Activated naive CD4-positive, alpha-beta T cell treated with Interleukin-2 at 50 U/mL for 16 hours (primary cell): ENCODE results near the gene ESPNL.

Source experiments
- DNase-seq: peaks from one replicate; pipeline ENCODE4 v3.0.0-alpha.2; 2020

The ESPNL gene

DNA sequence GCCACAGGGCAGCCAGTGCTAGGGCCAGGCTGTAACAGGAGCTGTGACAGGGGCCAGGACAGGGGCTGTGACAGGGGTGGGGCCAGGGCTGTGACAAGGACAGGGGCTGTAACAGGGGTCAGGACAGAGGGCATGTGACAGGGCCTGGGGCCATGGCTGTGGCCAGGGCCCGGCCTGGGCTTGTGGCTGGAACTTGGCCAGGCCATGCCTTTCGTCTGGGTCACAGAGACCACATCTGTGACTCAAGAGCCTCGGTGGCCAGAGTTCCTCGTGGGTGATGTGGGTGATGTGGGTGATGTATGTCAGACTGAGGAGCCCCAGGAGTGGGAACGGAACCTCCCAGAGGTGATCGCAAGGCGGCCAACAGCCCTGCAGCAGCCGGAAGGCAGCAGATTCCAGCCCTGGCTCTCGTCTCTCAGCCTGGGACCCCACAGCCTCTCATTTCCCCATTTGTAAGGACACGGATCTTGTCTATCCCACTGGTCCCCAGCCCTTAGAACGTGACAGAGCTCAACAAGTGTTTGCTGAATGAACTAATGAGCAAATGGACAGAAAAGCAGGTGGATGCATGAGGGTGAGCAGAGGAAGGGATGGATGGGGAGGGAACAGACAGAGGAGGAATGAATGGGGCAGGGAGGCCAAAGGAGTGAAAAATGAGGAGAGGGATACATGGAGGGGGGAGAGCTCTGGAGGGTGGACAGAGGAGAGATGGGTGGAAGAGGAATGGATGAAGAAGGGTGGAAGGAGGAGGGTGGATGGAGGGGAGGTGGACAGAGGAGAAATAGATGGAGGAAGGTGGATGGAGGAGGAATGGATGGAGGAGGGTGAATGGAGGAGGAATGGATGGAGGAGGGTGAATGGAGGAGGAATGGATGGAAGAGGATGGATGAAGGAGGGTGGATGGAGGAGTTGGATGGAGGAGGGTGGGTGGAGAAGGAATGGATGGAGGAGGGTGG lies 17.3 kb downstream of the ESPNL start:
- DNase-seq, result no peak

DNA sequence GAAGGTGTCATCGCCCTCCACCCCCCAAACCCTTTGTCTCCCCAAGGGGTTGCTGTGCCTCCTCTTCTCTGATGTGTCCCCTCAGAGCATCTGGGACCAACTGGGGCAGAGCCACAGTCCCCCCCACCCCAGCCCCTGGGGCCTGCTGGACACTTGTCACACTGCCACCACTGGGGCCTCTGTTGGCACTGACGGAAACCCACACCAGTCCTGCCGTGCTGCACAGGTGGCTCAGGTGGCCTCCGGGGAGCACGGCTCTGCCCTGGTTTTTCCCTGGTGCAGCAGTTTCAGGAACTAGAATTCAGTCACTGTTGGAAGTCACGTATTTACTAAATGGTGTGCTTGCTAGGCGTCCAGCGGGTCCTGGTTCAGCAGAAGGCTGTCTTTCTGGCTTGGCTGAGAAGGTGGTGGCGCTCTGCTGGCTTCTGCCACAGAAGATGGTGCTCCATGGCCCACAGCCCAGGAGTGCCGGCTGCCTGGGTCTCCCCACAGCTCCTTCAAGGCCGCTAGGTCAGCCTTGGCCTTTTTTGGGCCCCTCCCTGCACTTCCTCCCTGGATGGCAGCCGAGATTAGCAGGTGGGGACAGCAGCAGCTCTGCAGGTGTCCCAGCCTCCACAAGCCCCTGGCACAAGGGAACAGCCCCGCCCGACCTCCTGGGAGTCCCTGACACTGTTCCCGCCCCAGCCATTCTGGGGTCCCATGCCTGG lies 19.8 kb downstream of the ESPNL start:
- DNase-seq, result no peak

DNA sequence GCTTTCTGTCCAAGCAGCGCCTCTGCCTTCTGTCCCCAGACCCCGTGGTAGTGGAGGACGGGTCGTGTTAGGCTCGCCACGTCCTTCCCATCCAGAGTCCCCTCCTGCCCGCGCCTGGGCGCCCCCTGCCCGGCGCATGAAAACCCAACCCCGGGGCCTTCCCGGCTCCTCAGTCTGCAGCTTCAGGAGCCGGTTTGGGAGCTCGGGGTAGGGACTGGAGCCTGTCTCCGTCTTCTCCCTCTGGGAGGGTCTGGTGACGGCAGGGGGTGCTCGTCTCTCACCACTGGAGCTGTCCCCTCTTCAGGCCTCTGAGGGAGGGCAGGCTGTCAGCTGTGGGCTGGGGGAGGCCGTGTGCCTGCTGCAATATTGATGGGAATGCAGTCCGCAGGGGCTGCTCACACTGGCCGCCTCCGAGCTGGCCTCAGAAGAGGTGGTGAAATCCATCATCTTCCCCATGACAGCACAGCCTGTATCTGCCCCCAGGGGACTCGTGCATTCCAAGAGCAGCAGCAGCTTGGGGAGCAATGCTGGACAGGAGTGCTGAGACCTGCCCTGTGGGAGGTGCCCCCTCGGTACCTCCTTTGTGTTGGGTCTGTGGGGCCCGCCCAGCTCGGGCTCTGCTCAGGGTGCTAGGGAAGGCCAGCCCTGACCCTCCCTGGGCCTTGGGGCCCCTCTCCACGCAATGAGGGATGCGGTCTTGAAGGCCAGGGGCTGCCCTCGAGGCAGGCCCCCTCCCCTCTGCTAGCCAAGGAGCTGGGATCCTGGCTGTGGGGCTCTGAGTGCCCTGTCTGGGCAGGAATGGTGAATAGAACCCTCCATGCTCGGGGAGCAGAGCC lies 20.5 kb downstream of the ESPNL start:
- DNase-seq, result no peak

DNA sequence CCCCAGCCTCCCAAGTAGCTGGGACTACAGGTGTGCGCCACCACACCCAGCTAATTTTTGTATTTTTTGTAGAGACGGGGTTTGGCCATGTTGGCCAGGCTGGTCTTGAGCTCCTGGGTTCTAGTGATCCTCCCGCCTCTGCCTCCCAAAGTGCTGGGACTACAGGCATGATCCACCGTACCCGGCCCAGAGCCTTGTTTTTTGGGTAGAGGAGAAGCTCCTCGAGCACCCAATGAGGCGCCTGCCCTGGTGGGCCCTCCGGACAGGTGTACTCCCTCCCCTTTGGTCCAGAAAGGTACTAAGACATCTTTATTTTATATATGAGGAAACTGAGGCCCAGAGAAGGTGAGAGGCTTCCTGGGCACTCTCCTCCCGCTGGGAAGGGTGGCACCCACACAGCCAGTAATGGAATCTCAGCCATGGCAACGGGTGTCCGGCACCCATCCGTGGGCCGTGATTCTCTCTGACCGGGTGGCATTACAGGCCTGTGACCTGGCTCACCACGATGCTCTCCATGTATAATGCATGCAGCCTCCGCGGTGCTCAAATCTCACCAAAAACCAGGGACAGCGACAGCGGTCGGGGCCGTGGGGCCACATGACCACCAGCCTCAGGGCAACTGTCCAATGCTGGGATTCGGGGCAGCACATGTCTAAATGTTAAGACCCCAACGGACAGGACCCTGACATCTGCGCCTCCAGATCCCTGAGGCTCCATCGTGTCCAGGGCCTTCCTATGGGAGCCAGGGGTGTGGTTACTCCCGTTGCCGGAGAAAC lies 21.6 kb downstream of the ESPNL start:
- DNase-seq, result no peak

DNA sequence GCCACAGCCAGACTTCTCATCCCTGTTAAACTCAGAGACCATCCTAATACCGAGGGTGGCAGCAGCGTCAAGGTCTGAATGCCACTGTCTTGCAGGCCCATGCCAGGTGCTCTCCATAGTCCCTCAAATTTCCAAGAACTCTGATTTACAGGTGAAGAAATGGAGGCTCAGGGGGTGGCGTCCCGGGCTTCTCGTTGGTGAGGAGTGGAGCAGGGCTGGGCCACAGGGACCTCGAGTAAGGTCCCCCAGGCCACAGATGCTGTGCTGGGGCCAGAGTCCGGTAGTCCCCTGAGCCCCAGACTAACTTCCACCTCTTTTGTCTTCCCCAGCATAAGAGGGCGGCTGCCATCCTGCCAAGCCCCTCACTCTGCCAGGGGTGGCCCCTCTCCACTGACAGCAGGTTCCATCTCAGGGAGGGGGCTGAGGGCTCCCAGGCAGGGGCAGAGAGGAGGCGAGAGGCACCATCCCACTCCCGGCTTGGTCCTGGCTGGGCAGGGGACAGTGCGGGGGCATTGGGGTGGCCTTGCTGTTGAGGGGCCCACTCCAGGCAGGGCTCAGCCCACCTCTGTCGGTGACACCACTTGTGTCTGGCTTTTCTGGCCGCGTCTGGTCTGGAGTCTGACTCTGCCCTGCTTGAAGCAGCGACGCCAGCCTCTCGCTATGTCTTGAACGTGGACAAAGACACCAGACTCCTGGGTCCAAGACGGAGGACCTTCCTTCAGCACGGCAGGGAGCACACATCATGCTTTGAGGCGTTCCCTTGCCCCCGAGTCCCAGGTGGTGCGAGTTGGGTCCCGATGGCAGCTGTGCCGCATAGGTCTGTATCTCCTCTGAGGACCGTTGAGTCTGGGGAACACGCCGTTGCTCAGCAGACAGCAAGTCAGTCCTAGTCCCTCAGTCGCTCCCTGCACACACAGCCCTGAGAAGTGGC lies 22.4 kb downstream of the ESPNL start:
- DNase-seq, result no peak

DNA sequence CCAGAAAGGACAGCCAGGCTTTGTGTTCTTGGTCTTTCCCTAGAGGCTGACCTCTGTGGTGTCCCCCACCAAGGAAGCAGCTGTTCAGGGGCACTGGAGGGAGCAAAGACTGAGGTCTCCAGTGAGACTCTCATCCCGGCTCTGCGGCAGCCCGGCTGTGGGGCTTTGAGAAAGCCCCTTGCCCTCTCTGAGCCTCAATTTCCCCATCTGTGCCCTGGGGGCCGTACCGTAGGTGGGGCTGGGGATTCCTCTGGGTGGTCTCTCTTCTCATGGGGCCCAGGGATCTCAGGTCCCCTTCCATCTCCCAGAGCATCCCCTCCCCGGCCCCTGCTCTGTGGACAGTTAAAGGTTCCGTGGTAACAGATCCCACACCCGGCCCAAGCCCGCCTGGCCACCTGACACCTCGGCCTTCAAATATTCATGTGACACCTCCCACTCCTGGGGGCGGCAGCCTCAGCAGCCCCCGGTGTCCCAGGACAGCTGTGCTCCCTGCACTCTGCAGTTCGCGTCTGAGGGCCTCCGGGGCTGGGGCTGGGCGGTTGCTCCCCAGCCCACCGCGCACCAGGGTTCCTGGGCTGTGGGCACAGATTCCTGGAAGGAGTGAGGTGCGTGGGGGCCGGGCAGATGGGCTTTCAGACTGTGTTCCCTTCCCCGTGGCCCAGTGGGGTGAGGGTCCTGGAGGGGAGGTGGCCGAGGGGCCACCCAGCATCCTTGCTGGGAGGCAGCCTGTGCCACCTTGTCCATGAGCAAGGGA lies 23.3 kb downstream of the ESPNL start:
- DNase-seq, result no peak

DNA sequence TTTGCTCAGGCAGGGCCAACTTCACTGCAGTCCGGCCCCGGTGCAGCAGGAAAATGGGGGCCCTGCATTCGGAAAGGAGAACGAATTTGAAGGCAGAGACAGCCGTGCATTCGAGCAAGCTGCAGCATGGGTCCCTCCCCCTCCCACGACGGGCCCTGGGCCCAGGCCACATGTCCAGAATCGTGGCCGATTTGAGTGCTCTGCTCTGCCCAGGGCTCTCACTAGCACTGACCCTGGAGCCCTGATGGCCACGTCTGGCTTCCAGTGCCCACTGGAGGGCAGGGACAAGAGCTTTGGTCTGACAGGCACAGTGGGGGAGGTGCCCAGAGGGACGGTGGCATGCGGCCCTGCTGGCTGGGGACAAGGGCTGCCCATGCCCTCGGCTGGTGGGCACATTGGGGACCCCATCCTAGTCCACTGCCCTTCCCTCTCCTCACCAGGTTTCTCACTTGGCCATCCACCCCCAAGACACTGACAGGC lies 23.9 kb downstream of the ESPNL start:
- DNase-seq, result no peak

DNA sequence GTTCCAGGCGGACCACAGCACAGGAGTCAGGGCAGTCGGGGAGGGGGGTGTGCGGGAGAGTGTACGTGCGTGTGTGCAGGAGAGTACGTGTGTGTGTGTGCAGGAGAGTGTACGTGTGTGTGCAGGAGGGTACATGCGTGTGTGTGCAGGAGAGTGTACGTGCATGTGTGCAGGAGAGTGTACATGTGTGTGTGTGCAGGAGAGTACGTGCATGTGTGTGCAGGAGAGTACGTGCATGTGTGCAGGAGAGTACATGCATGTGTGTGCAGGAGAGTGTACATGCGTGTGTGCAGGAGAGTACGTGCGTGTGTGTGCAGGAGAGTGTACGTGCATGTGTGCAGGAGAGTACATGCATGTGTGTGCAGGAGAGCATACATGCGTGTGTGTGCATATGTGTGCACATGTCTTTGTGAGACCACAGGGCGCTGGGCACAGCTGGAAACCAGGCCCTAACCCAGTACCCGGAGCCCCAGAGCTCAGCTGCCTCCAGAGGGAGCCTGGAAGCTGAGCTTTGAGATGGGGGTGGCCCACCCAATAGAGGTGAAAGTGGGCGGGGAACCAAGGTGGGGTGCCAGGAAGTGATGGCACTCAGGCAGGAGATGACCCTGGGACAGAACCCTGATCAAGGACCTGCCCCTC lies 24.5 kb downstream of the ESPNL start:
- no peak for DNase-seq

DNA sequence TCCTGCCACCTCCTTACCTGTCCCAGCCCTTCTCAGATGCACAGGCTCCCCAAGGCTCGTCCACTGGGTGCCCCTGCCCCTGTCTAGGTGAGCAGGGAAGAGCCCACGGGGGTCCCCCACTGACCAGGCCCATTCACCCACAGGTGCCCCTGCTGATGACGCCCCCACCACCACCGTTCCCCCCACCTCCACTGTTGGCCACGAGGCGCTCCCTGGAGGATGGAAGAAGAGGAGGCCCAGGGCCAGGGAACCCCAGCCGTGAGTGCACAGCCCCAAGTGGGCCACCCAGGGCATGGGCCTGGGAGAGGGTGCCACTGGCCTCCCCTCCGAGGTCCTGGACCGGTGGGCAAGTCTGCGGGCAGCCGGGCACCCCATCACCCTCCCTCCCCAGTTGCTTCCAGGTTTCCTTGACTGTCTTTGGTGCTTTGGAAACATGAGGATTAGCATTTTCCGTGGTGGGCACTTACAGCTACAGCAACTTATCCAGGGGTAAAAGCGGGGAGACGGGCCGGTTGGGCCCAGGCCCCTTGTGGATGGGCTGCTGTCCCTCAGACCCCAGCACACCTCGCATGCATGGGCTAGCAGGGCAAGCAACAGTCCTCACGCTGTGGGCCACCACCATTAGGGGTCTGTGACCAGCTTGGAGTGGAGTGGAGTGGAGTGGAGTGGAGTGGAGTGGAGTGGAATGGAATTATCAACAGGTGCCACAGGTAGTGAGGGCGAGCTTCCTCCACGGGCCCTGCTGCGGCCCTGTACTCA lies 25.2 kb downstream of the ESPNL start:
- no peak for DNase-seq

DNA sequence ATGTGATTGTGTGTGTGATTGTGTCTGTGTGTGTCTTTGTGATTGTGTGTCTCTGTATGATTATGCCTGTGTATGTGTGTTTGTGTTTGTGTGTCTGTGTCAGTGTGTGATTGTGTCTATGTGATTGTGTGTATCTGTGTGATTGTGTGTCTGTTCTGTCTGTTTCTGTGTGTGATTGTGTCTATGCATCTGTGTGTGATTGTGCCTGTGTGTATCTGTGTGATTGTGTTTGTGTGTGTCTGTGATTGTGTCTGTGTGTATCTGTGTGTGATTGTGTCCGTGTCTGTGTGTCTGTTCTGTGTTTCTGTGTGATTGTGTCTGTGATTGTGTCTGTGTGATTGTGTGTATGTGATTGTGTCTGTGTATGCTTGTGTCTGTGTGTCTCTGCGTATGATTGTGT lies 26.2 kb downstream of the ESPNL start:
- DNase-seq, result no peak

DNA sequence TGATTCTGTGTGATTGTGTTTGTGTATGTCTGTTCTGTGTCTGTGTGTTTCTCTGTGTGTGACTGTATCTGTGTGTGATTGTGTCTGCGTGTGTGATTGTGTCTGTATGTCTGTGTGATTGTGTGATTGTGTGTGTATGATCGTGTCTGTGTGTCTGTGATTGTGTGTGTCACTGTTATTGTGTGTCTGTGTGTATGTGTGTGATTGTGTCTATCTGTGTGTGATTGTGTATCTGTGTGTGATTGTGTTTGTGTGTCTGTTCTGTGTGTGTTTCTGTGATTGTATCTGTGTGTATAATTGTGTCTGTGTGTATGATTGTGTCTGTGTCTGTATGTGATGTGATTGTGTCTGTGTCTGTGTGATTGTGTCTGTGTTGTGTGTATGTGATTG lies 26.6 kb downstream of the ESPNL start:
- no peak for DNase-seq

DNA sequence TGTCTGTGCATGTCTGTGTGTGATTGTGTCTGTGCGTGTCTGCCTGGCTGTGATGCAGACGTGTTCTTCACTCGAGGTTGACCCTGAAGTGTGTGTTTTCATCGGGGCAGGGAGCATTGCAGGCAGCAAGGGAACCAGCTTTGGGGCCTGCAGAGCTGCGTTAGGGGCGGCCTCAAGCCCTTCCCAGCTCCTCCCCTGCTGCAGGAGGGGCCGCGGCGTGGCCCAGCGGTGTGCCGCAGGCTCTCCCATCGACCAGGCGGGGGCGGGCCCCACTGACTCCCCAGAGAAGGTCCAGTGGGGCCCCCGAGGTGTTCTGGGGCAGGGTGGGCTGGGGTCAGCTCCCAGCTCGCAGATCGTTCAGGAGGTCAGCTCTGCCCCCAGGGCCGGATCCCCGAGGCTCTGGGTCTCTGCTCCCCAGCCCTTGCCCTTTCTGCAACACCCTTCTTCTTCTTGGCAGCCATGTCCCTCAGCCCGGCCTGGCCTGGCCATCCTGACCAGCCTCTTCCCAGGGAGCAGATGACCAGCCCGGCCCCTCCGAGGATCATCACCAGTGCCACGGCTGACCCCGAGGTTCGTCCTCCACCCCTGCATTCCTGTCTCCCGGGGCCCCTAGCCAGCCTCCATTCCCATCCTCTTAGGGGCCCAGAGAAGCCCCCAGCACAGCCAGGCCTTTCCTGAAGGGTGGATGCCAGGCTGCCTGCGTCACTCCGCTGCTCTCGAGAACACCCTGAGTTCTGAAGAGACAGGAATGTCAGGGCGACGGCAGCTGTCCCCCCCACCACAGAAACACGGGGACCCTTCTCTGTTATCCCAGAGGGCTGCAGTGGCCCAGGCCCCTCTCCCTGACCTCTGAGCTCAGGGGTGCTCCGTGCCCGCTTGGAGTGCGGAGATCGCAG lies 27.3 kb downstream of the ESPNL start:
- no peak for DNase-seq

DNA sequence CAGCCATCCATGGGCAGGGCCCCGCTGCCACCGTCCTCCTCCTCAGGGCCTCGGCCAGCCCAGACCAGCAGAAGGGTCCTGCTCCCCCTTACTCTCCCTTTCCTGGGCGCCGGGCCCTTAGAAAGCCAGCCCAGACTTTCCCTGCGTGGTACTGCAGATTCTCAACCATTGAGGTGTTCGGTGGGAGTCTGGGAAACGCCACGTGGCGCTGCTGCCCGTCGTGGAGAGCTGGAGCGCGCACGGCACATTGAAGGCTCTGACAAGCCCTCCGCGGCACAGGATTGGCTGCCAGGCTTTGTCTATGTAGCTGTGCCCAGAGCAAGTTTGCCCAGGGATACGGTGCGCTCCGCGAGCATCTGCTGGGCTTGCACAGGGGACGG lies 27.9 kb downstream of the ESPNL start:
- no peak for DNase-seq

DNA sequence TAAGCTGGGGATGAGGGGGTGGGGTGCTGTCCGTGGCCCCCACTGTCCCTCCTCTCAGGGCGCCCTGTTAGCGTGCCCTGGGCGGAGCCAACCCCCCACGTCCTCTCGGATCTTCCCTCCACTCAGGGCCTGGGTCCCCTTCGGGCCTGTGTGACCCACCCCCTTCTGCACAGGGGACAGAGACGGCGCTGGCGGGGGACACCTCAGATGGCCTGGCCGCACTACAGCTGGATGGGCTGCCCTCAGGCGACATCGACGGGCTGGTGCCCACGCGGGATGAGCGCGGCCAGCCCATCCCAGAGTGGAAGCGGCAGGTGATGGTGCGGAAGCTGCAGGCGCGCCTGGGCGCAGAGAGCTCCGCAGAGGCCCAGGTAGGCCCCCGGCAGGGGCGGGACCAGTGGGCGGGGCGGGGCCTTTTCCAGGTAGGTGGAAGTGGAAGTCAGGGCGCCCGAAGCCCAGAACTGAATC lies 28.4 kb downstream of the ESPNL start:
- no peak for DNase-seq

DNA sequence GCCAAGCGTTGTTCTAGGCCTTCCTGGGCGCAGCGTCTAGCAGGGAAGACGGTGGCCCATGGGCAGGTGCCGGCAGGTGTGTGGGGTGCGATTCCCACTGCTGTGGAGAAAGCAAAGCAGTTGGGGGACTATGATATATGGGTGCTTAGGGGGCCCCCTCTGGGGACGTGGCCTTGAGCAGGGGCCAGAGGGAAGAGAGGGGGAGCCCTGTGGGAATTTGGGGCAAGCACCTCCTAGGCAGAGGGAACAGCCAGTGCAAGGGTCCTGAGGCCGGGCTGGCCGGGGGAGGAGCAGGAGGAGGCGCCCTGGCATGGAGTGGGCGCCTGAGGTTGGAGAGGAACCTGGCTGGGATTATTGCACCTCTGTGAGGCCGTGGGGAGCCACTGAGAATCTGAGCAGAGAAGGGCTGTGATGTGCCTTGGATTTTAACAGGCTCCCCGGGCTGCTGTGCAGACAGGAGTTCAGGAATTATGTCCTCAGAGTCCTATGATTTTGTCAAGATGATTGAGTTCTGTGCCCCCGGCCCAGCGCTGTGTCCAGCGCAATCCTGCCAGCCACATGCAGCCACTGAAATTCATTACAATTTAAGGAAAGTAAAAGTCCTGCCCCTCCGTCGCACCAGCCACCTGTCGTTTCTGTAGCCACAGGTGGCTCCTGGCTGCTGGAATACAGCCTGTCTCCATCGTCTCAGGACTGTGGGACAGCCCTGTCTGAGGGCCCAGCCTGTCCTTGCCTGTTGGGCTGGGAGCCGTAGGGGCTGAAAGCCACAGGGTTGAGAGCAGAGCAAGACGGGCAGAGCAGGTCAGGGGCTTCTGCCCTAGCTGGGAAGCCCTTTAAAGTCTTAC lies 29.2 kb downstream of the ESPNL start:
- DNase-seq, result no peak

DNA sequence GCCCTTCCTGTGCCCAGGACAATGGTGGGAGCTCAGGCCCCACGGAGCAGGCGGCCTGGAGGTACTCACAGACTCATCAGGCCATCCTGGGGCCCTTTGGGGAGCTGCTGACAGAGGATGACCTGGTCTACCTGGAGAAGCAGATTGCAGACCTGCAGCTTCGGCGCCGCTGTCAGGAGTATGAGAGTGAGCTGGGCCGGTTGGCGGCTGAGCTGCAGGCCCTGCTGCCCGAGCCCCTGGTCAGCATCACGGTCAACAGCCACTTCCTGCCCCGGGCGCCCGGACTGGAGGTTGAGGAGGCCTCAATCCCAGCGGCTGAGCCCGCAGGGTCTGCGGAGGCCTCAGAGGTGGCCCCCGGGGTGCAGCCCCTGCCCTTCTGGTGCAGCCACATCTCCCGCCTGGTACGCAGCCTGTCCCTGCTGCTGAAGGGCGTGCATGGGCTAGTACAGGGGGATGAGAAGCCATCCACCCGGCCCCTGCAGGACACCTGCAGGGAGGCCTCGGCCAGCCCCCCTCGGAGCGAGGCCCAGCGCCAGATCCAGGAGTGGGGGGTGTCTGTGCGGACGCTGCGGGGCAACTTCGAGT lies 30.1 kb downstream of the ESPNL start:
- DNase-seq, result no peak
